ENCODE data around the gene ZNF518A.
A peak's percentile ranks its signal among the peaks of the same experiment; 100 is the strongest.
"Not testable (repeated sequence)": the region's sequence is repeated elsewhere in the genome, so short reads cannot be mapped to it uniquely, and the experiment has no call there.

The ZNF518A gene

DNA sequence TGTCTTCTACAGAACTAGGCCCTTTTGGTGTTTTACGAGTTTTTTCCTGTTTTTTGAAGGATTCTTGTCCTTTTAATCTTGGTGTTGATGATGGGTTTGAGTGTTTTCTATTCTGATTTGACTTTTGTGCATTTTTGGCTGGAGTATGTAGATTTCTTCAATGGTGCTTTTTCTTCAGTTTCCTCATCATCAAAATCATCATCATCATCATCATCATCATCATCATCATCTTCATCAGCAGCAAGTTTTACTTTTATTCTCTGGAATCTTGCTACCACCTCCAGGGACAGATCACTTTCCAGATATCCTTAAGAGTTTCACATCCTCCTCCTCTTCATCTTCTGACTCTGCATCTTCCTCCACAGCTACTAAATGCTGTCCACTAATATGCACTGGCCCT lies 59.4 kb downstream of the ZNF518A start:
- H3K14ac ChIP-seq (ENCODE audit: low read length in 2 of 2); DNase-seq; H3K27ac ChIP-seq (ENCODE audit: low read length, poor library complexity, severe bottlenecking); H3K4me3 ChIP-seq (ENCODE audit: insufficient read depth in 1 of 2, low read depth in 1 of 2, low read length in 2 of 2); H2BK15ac ChIP-seq (ENCODE audit: low read depth, poor library complexity, severe bottlenecking); H3K79me1 ChIP-seq (replicated peaks; ENCODE audit: low read length, poor library complexity, severe bottlenecking); H2BK120ac ChIP-seq (ENCODE audit: low read depth, low read length); H3K9ac ChIP-seq (ENCODE audit: low read length); H4K91ac ChIP-seq (ENCODE audit: low read length); H3K18ac ChIP-seq (ENCODE audit: low read depth in 1 of 2, low read length in 2 of 2); H3K4ac ChIP-seq (ENCODE audit: low read depth in 1 of 2, low read length in 2 of 2); H3K23ac ChIP-seq (ENCODE audit: low read length in 2 of 2); H3K27me3 ChIP-seq (ENCODE audit: control insufficient read depth in 1 of 2, insufficient read depth in 1 of 2, low read length in 2 of 2); H2BK12ac ChIP-seq (ENCODE audit: low read length in 2 of 2); H3K4me1 ChIP-seq (ENCODE audit: control insufficient read depth, insufficient read depth, low read depth, low read length); H3K9me3 ChIP-seq (ENCODE audit: control insufficient read depth, low read length); H3K4me2 ChIP-seq (ENCODE audit: low read length, poor library complexity, severe bottlenecking); H2BK5ac ChIP-seq (ENCODE audit: low read depth, low read length, poor library complexity, severe bottlenecking); H3K36me3 ChIP-seq (ENCODE audit: control insufficient read depth in 1 of 2, insufficient read depth in 2 of 2, low read depth in 1 of 2, low read length in 2 of 2); H4K8ac ChIP-seq (ENCODE audit: low read length); H2AFZ ChIP-seq (ENCODE audit: low read depth, low read length): not testable (repeated sequence)
- WGBS: 50% methylated on average over 1 of the region's 1 CpG
- peak overlapping the region; percentile 38 for H2AK5ac ChIP-seq (ENCODE audit: low read length, severe bottlenecking)

GRCh38 chr10:96201525-96201924 lies 71.4 kb downstream of the ZNF518A start:
- no peaks in the 10 kb centered on the region for H3K9me3 ChIP-seq (ENCODE audit: control insufficient read depth, low read length)
- no peak overlapping the region for H3K18ac ChIP-seq (ENCODE audit: low read depth in 1 of 2, low read length in 2 of 2)
- no peak overlapping the region for H2AFZ ChIP-seq (ENCODE audit: low read depth, low read length)
- H3K9ac ChIP-seq (ENCODE audit: low read length): no peak overlapping the region
- 100% methylated on average over 1 of the region's 1 CpG for WGBS
- no peak for DNase-seq
- H3K4me3 ChIP-seq (ENCODE audit: insufficient read depth in 1 of 2, low read depth in 1 of 2, low read length in 2 of 2): no peak overlapping the region
- no peak overlapping the region for H3K14ac ChIP-seq (ENCODE audit: low read length in 2 of 2)
- no peak overlapping the region for H4K91ac ChIP-seq (ENCODE audit: low read length)
- H4K8ac ChIP-seq (ENCODE audit: low read length): no peak overlapping the region
- no peaks in the 10 kb centered on the region for H3K27me3 ChIP-seq (ENCODE audit: control insufficient read depth in 1 of 2, insufficient read depth in 1 of 2, low read length in 2 of 2)
- H3K36me3 ChIP-seq (ENCODE audit: control insufficient read depth in 1 of 2, insufficient read depth in 2 of 2, low read depth in 1 of 2, low read length in 2 of 2): no peaks in the 10 kb centered on the region
- no peak overlapping the region for H2BK5ac ChIP-seq (ENCODE audit: low read depth, low read length, poor library complexity, severe bottlenecking)
- H3K79me1 ChIP-seq (replicated peaks; ENCODE audit: low read length, poor library complexity, severe bottlenecking): no peaks in the 10 kb centered on the region
- no peak overlapping the region for H2BK15ac ChIP-seq (ENCODE audit: low read depth, poor library complexity, severe bottlenecking)
- no peaks in the 10 kb centered on the region for H3K4me1 ChIP-seq (ENCODE audit: control insufficient read depth, insufficient read depth, low read depth, low read length)
- no peak overlapping the region for H3K23ac ChIP-seq (ENCODE audit: low read length in 2 of 2)
- H3K27ac ChIP-seq (ENCODE audit: low read length, poor library complexity, severe bottlenecking): no peak overlapping the region
- no peak overlapping the region for H3K4me2 ChIP-seq (ENCODE audit: low read length, poor library complexity, severe bottlenecking)
- no peak overlapping the region for H2BK120ac ChIP-seq (ENCODE audit: low read depth, low read length)
- no peak overlapping the region for H3K4ac ChIP-seq (ENCODE audit: low read depth in 1 of 2, low read length in 2 of 2)
- H2AK5ac ChIP-seq (ENCODE audit: low read length, severe bottlenecking): no peak overlapping the region
- H2BK12ac ChIP-seq (ENCODE audit: low read length in 2 of 2): no peak overlapping the region

DNA sequence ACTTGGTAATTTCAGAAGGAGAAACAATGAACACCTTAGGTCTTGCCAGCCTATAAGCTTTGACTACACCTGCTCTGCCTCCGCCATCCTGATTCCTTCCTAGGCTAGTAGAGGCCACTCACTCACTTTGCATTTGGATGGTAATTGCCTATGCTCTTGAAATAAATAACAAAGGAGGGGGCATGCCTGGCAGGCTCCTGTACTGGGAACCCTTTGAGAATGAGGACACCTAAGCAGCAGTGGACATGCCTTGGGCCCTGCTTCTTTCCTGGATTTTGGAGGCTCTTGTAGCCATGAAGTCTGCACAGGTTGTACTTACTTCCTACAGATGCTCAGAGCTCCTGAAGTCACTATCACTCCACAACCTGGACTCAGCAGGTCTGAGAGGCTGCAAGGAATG lies 75.5 kb downstream of the ZNF518A start:
- 100% methylated on average over 1 of the region's 1 CpG for WGBS
- no peak overlapping the region for H3K4ac ChIP-seq (ENCODE audit: low read depth in 1 of 2, low read length in 2 of 2)

DNA sequence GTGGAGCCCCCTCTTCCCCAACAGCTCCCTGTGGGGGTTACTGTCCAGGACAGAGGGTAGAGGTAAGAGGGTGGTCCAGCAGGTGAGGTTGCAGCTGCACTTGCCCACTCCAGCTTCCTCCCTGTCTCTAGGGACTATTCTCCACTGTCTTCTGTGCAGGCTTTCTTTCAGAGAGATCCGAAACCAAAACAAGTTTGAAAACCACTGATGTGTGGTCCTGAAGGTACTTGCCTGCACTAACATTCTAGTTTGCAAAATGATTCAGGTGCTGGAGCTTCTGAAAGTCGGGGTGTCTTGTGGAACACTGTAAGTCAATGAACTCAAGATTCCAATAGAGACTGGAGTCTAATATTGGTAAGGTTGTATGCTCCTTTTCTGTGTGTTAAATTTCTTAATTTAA lies 78.2 kb downstream of the ZNF518A start:
- H2BK15ac ChIP-seq (ENCODE audit: low read depth, poor library complexity, severe bottlenecking): no peak overlapping the region
- no peak overlapping the region for H2BK12ac ChIP-seq (ENCODE audit: low read length in 2 of 2)
- H3K18ac ChIP-seq (ENCODE audit: low read depth in 1 of 2, low read length in 2 of 2): no peak overlapping the region
- H2AFZ ChIP-seq (ENCODE audit: low read depth, low read length): no peak overlapping the region
- H3K27ac ChIP-seq (ENCODE audit: low read length, poor library complexity, severe bottlenecking): no peak overlapping the region
- H3K23ac ChIP-seq (ENCODE audit: low read length in 2 of 2): no peak overlapping the region
- no peak overlapping the region for H3K14ac ChIP-seq (ENCODE audit: low read length in 2 of 2)
- no peak overlapping the region for H3K4ac ChIP-seq (ENCODE audit: low read depth in 1 of 2, low read length in 2 of 2)
- 69% methylated on average over 2 of the region's 2 CpGs for WGBS
- H2BK5ac ChIP-seq (ENCODE audit: low read depth, low read length, poor library complexity, severe bottlenecking): no peak overlapping the region
- no peak overlapping the region for H2BK120ac ChIP-seq (ENCODE audit: low read depth, low read length)
- DNase-seq: no peak
- H3K4me2 ChIP-seq (ENCODE audit: low read length, poor library complexity, severe bottlenecking): no peak overlapping the region
- no peak overlapping the region for H4K91ac ChIP-seq (ENCODE audit: low read length)
- no peak overlapping the region for H3K4me3 ChIP-seq (ENCODE audit: insufficient read depth in 1 of 2, low read depth in 1 of 2, low read length in 2 of 2)
- no peak overlapping the region for H3K9ac ChIP-seq (ENCODE audit: low read length)
- no peaks in the 10 kb centered on the region for H3K36me3 ChIP-seq (ENCODE audit: control insufficient read depth in 1 of 2, insufficient read depth in 2 of 2, low read depth in 1 of 2, low read length in 2 of 2)
- no peaks in the 10 kb centered on the region for H3K9me3 ChIP-seq (ENCODE audit: control insufficient read depth, low read length)
- peaks cover 3 to 4% of the 10 kb centered on the region in 2 experiments for H3K27me3 ChIP-seq (ENCODE audit: control insufficient read depth in 1 of 2, insufficient read depth in 1 of 2, low read length in 2 of 2)
- no peak overlapping the region for H4K8ac ChIP-seq (ENCODE audit: low read length)
- H3K4me1 ChIP-seq (ENCODE audit: control insufficient read depth, insufficient read depth, low read depth, low read length): peaks cover 6% of the 10 kb centered on the region
- no peaks in the 10 kb centered on the region for H3K79me1 ChIP-seq (replicated peaks; ENCODE audit: low read length, poor library complexity, severe bottlenecking)
- H2AK5ac ChIP-seq (ENCODE audit: low read length, severe bottlenecking): no peak overlapping the region

More for the DNA sequence above, 75.5 kb downstream of the ZNF518A start:
- no peaks in the 10 kb centered on the region for H3K9me3 ChIP-seq (ENCODE audit: control insufficient read depth, low read length)
- H3K4me3 ChIP-seq (ENCODE audit: insufficient read depth in 1 of 2, low read depth in 1 of 2, low read length in 2 of 2): no peak overlapping the region
- no peaks in the 10 kb centered on the region for H3K36me3 ChIP-seq (ENCODE audit: control insufficient read depth in 1 of 2, insufficient read depth in 2 of 2, low read depth in 1 of 2, low read length in 2 of 2)
- no peak overlapping the region for H3K14ac ChIP-seq (ENCODE audit: low read length in 2 of 2)
- H2BK120ac ChIP-seq (ENCODE audit: low read depth, low read length): no peak overlapping the region
- H2BK12ac ChIP-seq (ENCODE audit: low read length in 2 of 2): no peak overlapping the region
- H2AK5ac ChIP-seq (ENCODE audit: low read length, severe bottlenecking): no peak overlapping the region
- H3K23ac ChIP-seq (ENCODE audit: low read length in 2 of 2): no peak overlapping the region
- no peak overlapping the region for H4K91ac ChIP-seq (ENCODE audit: low read length)
- H2BK5ac ChIP-seq (ENCODE audit: low read depth, low read length, poor library complexity, severe bottlenecking): no peak overlapping the region
- H3K27ac ChIP-seq (ENCODE audit: low read length, poor library complexity, severe bottlenecking): no peak overlapping the region
- H3K27me3 ChIP-seq (ENCODE audit: control insufficient read depth in 1 of 2, insufficient read depth in 1 of 2, low read length in 2 of 2): peaks cover 3 to 4% of the 10 kb centered on the region in 2 experiments
- H3K4me1 ChIP-seq (ENCODE audit: control insufficient read depth, insufficient read depth, low read depth, low read length): no peaks in the 10 kb centered on the region
- H4K8ac ChIP-seq (ENCODE audit: low read length): no peak overlapping the region
- no peak overlapping the region for H2AFZ ChIP-seq (ENCODE audit: low read depth, low read length)
- no peak for DNase-seq
- H3K4me2 ChIP-seq (ENCODE audit: low read length, poor library complexity, severe bottlenecking): no peak overlapping the region
- H3K9ac ChIP-seq (ENCODE audit: low read length): no peak overlapping the region
- no peak overlapping the region for H2BK15ac ChIP-seq (ENCODE audit: low read depth, poor library complexity, severe bottlenecking)
- no peak overlapping the region for H3K18ac ChIP-seq (ENCODE audit: low read depth in 1 of 2, low read length in 2 of 2)
- H3K79me1 ChIP-seq (replicated peaks; ENCODE audit: low read length, poor library complexity, severe bottlenecking): no peaks in the 10 kb centered on the region
